ENCODE measurements around the gene KLRB1. TPM values are rescaled to one million over a fixed set of nuclear protein-coding genes. Genes with fewer than 3 reads are reported as not detected.
A peak's percentile ranks its signal among the peaks of the same experiment; 100 is the strongest.
"Not testable (repeated sequence)": the region's sequence is repeated elsewhere in the genome, so short reads cannot be mapped to it uniquely, and the experiment has no call there.

KLRB1 gene
- polyA plus RNA-seq, 1 of the 3 experiments (the other 2 are of a cell fraction): not detected

DNA sequence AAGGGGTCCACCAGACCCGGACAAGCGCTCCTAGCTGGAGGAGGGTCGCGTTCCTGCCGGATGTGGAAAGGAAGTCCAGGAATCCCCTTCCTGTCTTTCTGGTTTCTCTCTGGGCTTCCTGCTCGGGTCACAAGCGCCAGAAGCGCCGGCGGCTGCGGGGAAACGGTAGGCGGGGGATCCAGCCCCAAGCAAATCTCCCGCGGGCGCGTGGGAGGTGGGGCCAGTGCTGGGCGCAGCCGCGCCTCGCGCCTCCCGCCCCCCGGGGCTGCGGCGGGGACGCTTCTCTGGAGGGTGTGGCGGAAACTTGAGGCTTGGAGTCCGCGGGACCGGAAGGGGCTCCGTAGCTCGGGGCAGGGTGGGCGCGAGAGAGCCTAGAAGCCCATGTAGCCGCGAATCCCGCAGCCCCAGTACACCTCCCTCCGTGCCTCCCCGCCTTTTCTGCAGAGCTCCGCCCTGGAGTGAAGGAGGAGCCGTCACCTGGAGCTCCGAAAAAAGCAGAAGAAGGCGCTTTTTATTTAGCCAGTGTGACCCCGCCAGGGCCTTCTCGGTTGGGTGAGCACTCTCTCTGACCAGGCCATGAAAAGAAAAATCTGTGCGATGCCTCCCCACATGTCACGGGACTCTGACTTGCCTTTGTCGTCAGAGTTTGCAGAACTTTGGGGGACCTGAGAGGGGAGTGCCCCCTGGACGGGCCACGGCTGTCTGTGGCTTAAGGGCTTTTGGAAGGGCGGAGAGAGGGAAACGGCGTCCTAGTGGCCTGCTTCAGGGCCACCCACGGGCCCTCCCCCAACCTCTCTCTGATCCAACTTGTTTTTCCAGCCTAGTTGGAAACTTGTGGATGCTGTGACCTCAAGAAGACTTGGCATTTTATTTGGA is 40.3 kb upstream of the KLRB1 start:
- H3K36me3 ChIP-seq (replicated peaks in 1 of 2; ENCODE audit: control insufficient read depth in 1 of 2, insufficient read depth in 2 of 2, low read length in 1 of 2): no peaks in the 10 kb centered on the region

DNA sequence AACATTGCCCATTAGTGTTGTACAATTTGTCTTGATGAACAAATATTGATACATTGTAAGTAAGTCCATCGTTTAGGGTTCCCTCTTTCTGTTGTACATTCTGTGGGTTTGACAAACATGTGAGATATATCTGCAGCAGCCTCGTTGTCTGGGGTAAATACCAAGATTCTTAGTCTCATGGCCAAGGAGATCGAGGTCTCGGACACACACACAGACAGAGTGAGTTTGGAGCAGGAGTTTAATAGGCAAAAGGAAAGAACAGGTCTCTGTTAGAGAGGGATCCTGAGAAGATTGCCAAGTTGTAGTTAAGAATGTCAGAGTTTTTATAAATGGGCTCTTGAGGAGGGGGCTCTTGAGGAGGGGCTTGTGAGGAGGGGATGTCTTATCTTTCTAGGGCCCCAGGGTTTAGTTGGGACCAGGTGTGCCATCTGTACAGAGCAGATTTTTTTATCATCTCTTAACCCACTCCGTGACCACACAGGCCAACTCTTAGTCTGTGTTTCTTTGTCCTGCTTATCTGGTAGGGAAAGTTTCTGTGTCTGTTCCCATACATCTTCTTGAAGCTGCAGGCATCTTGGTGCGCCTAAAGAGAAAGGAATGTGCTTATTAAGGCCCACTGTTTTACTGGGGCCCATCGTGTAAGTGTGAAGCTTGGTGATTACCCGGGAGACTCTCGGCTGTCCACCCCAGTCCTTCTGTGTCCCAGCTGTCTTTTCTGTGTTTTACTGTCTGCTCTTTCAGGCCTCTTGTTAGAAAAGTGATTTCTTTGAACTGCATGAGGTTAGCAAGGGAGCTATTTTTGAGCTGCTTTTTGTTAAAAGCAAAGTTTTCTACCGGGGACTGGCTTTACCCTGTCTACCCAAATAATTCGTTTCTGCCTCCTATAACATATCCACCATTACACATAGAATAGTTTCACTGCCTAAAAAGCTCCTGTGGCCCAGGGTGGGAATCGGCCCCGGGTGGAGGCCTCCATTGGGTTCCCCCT is 39.4 kb upstream of the KLRB1 start:
- peak overlapping the region; percentile 46 to 68 for H3K27ac ChIP-seq (ENCODE audit: low read depth in 2 of 2, low read length in 1 of 2)
- CTCF ChIA-PET: interaction anchor here (1.1 to 3.0 kb wide), 4 partner anchors 12 to 61 kb away, joined by 3 to 17 read pairs (median 6); no protein-coding TSS in a partner anchor
- H3K4me1 ChIP-seq (ENCODE audit: control insufficient read depth in 1 of 2, insufficient read depth in 2 of 2, low read depth in 1 of 2, low read length in 1 of 2): peaks cover 0 to 9% of the 10 kb centered on the region in 2 experiments; a peak in 2 of 4 replicates
- H3F3A ChIP-seq (replicated peaks; ENCODE audit: insufficient read depth): peaks cover 8% of the 10 kb centered on the region
- H3K36me3 ChIP-seq (replicated peaks in 1 of 2; ENCODE audit: control insufficient read depth in 1 of 2, insufficient read depth in 2 of 2, low read length in 1 of 2): no peaks in the 10 kb centered on the region
- H3K79me2 ChIP-seq (ENCODE audit: insufficient read depth): peaks cover 9% of the 10 kb centered on the region
- peak overlapping the region; percentile 97 for H2AFZ ChIP-seq (ENCODE audit: low read depth)
- H3K27me3 ChIP-seq (ENCODE audit: insufficient read depth): no peaks in the 10 kb centered on the region
- no peaks in the 10 kb centered on the region for H4K20me1 ChIP-seq (ENCODE audit: insufficient read depth)
- DNase-seq: no peak
- POLR2A ChIA-PET: interaction anchor here (1.0 kb wide), 1 partner anchor 41 kb away, joined by 3 read pairs; no protein-coding TSS in a partner anchor
- H3K9me3 ChIP-seq: no peaks in the 10 kb centered on the region
- 59% methylated on average over 13 of the region's 13 CpGs for WGBS (ENCODE audit: low lambda C conversion rate)
- no peaks in the 10 kb centered on the region for H3K9me2 ChIP-seq
- H3K4me3 ChIP-seq (ENCODE audit: low read depth in 2 of 2, low read length in 1 of 2): peak overlapping the region; percentile 81 to 88
- peak overlapping the region; percentile 96 for H3K4me2 ChIP-seq
- TF ChIP-seq GATA2 (CRISPR knock-in tag; IDR thresholded peaks at IDR 0.05): no peak
- TF ChIP-seq FOSL2 (IDR thresholded peaks at IDR 0.05; ENCODE audit: borderline replicate concordance, low read depth): no peak
- TF ChIP-seq FOXJ3 (CRISPR knock-in tag; IDR thresholded peaks at IDR 0.05): no peak
- H3K9ac ChIP-seq: peak overlapping the region; percentile 80

More for the DNA sequence above, 40.3 kb upstream of the KLRB1 start:
- H3K27me3 ChIP-seq (ENCODE audit: insufficient read depth): no peaks in the 10 kb centered on the region
- H3F3A ChIP-seq (replicated peaks; ENCODE audit: insufficient read depth): peaks cover 8% of the 10 kb centered on the region
- H3K4me2 ChIP-seq: peak overlapping the region; percentile 96
- H3K9me2 ChIP-seq: no peaks in the 10 kb centered on the region
- peak; percentile 86 for DNase-seq
- no peaks in the 10 kb centered on the region for H3K9me3 ChIP-seq
- no peaks in the 10 kb centered on the region for H4K20me1 ChIP-seq (ENCODE audit: insufficient read depth)
- ChIA-PET POLR2A (interaction anchor here (1.0 kb wide), 1 partner anchor 40 kb away, joined by 3 read pairs; no protein-coding TSS in a partner anchor), CTCF (interaction anchor here (0.6 to 3.0 kb wide), 6 partner anchors 13 to 269 kb away, joined by 3 to 17 read pairs (median 4); no protein-coding TSS in a partner anchor)
- H3K4me1 ChIP-seq (ENCODE audit: control insufficient read depth in 1 of 2, insufficient read depth in 2 of 2, low read depth in 1 of 2, low read length in 1 of 2): peaks cover 0 to 9% of the 10 kb centered on the region in 2 experiments; a peak in 2 of 4 replicates
- peak overlapping the region; percentile 81 to 88 for H3K4me3 ChIP-seq (ENCODE audit: low read depth in 2 of 2, low read length in 1 of 2)
- H2AFZ ChIP-seq (ENCODE audit: low read depth): peak overlapping the region; percentile 97
- peaks cover 11% of the 10 kb centered on the region for H3K79me2 ChIP-seq (ENCODE audit: insufficient read depth)
- H3K9ac ChIP-seq: peak overlapping the region; percentile 80
- TF ChIP-seq MXI1 (IDR thresholded peaks at IDR 0.05; ENCODE audit: low read depth, low read length) (peak; percentile 36; the same call in 1 of the 2 replicates), POLR2AphosphoS5 (IDR thresholded peaks at IDR 0.05; ENCODE audit: low read depth, low read length) (peak; percentile 70), TAF1 (IDR thresholded peaks at IDR 0.05; ENCODE audit: borderline replicate concordance, low read depth, low read length) (peak; percentile 10; the same call in 1 of the 2 replicates), NRF1 (IDR thresholded peaks at IDR 0.05; ENCODE audit: low read depth, low read length) (peak; percentile 56), YY1 (IDR thresholded peaks at IDR 0.05; ENCODE audit: low read depth) (0 out of 2 replicates have a peak, but pooled peaks have one; percentile 30), ELF1 (IDR thresholded peaks at IDR 0.05) (no peak), GABPA (IDR thresholded peaks at IDR 0.05; ENCODE audit: low read depth) (peak; percentile 38; the same call in 1 of the 2 replicates), GATA2 (CRISPR knock-in tag; IDR thresholded peaks at IDR 0.05) (no peak), RXRA (IDR thresholded peaks at IDR 0.05; ENCODE audit: borderline replicate concordance, low read depth) (no peak), SIN3A (IDR thresholded peaks at IDR 0.05; ENCODE audit: borderline replicate concordance, low read depth, low read length) (peak; percentile 72)
- TF ChIP-seq, protein P1, sequence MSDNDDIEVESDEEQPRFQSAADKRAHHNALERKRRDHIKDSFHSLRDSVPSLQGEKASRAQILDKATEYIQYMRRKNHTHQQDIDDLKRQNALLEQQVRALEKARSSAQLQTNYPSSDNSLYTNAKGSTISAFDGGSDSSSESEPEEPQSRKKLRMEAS (IDR thresholded peaks at IDR 0.05; ENCODE audit: low read depth): peak; percentile 46
- 3% methylated on average over 15 of the region's 55 CpGs for WGBS (ENCODE audit: low lambda C conversion rate)
- H3K27ac ChIP-seq (ENCODE audit: low read depth in 2 of 2, low read length in 1 of 2): peak overlapping the region; percentile 46 to 68

DNA sequence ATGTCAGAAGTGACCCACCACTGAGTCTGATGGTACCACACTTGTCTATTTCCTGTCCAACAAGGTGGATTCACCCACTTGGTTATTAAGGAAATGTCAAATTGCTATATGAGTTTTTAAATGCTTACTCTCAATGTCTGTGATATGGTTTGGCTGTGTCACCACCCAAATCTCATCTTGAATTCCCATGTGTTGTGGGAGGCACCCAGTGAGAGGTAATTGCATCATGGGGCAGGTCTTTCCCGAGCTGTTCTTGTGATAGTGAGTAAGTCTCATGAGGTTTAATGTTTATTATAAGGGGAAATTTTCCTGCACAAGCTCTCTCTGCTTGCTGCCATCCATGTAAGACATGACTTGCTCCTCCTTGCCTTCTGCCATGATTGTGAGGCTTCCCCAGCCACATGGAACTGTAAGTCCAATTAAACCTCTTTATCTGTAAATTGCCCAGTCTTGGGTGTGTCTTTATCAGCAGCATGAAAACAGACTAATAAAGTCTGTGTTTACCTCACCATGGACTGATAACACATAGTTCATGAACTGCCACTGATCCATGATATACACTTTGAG is 37.4 kb upstream of the KLRB1 start:
- H3F3A ChIP-seq (replicated peaks; ENCODE audit: insufficient read depth); DNase-seq; H3K36me3 ChIP-seq (replicated peaks in 1 of 2; ENCODE audit: control insufficient read depth in 1 of 2, insufficient read depth in 2 of 2, low read length in 1 of 2); H3K79me2 ChIP-seq (ENCODE audit: insufficient read depth); H3K4me3 ChIP-seq (ENCODE audit: low read depth in 2 of 2, low read length in 1 of 2); H3K9me2 ChIP-seq; POLR2A ChIA-PET; H3K27ac ChIP-seq (ENCODE audit: low read depth in 2 of 2, low read length in 1 of 2); H3K9ac ChIP-seq; H3K4me2 ChIP-seq; H3K9me3 ChIP-seq; H3K4me1 ChIP-seq (ENCODE audit: control insufficient read depth in 1 of 2, insufficient read depth in 2 of 2, low read depth in 1 of 2, low read length in 1 of 2); H2AFZ ChIP-seq (ENCODE audit: low read depth); H4K20me1 ChIP-seq (ENCODE audit: insufficient read depth); CTCF ChIA-PET; H3K27me3 ChIP-seq (ENCODE audit: insufficient read depth): not testable (repeated sequence)
- WGBS (ENCODE audit: low lambda C conversion rate): 28% methylated on average over 1 of the region's 1 CpG

Data from SK-N-SH (cell line).